GM18520 (cell line): Measurements from ENCODE around the gene DIP2A.
"Not testable (repeated sequence)": the region's sequence is repeated elsewhere in the genome, so short reads cannot be mapped to it uniquely, and the experiment has no call there.

Experiments used
- ATAC-seq: cut with Tn5 transposase; IDR thresholded peaks from one replicate; pipeline ENCODE4 v1.9.1; 2021; ENCODE audit not compliant: unreplicated experiment

Gene DIP2A

GRCh38 chr21:46577786-46578185, 119.1 kb downstream of the DIP2A start:
- not testable (repeated sequence) for ATAC-seq

GRCh38 chr21:46579394-46579793, 120.7 kb downstream of the DIP2A start:
- not testable (repeated sequence) for ATAC-seq

GRCh38 chr21:46581780-46582307, 123.2 kb downstream of the DIP2A start:
- no peak for ATAC-seq

- ATAC-seq, result no peak
Measured at GRCh38 chr21:46585191-46585953, 126.7 kb downstream of the DIP2A start.

- no peak for ATAC-seq
Measured at GRCh38 chr21:46594276-46594675, 135.6 kb downstream of the DIP2A start.

GRCh38 chr21:46596201-46596600, 137.5 kb downstream of the DIP2A start:
- no peak for ATAC-seq

- ATAC-seq, result no peak
Measured at GRCh38 chr21:46597031-46597430, 138.3 kb downstream of the DIP2A start.

- no peak for ATAC-seq
Measured at GRCh38 chr21:46597896-46598343, 139.2 kb downstream of the DIP2A start.

GRCh38 chr21:46598581-46599572, 140.2 kb downstream of the DIP2A start:
- no peak for ATAC-seq

- ATAC-seq, result no peak
Measured at GRCh38 chr21:46600305-46600704, 141.6 kb downstream of the DIP2A start.

- ATAC-seq, result no peak
Measured at GRCh38 chr21:46600978-46601377, 142.3 kb downstream of the DIP2A start.

GRCh38 chr21:46603228-46603627, 144.5 kb downstream of the DIP2A start:
- ATAC-seq, result no peak

- ATAC-seq, result no peak
Measured at GRCh38 chr21:46604329-46604974, 145.8 kb downstream of the DIP2A start.

GRCh38 chr21:46604975-46605766, 146.5 kb downstream of the DIP2A start, which contains the start of gene S100B:
Gene S100B (minus strand): TSS chr21:46605082. CDS start chr21:46602415, 2,667 bp downstream.
- no peak for ATAC-seq

- no peak for ATAC-seq
Measured at GRCh38 chr21:46605767-46606426, 147.2 kb downstream of the DIP2A start.

- no peak for ATAC-seq
Measured at GRCh38 chr21:46606427-46606813, 147.7 kb downstream of the DIP2A start.

GRCh38 chr21:46607636-46608035, 148.9 kb downstream of the DIP2A start:
- ATAC-seq, result no peak

- ATAC-seq, result no peak
Measured at GRCh38 chr21:46608672-46609111, 150.0 kb downstream of the DIP2A start.

GRCh38 chr21:46610018-46610701, 151.5 kb downstream of the DIP2A start:
- ATAC-seq, result no peak
